Upper lobe of left lung (tissue), 4 donors: ENCODE measurements around the gene RBPJL.

Source experiments
- CTCF ChIP-seq, 6 experiments: fragments of 450-650 bp in 4 of 6; fragments of 200-600 bp in 2 of 6; sonication (generic) in 2 of 6; IDR thresholded peaks; one replicate each; pipeline ENCODE4 v1.5.1; 2016 to 2019; ENCODE audit warnings: antibody characterized with exemption in 6 of 6
- POLR2A ChIP-seq, 4 donors: fragments of 450-650 bp; IDR thresholded peaks; one replicate each; pipeline ENCODE4 v1.5.1; 2016 to 2017; ENCODE audit warnings: antibody characterized with exemption in 4 of 4, mild to moderate bottlenecking in 2 of 4
- POLR2AphosphoS5 ChIP-seq, 2 donors: sonication (generic); formaldehyde crosslinking; IDR thresholded peaks; one replicate each; pipeline ENCODE4 v1.5.1; 2017; ENCODE audit warnings: antibody characterized with exemption in 2 of 2

- no peak for TF ChIP-seq POLR2AphosphoS5 (IDR thresholded peaks at IDR 0.05)
- no peak for TF ChIP-seq CTCF (IDR thresholded peaks at IDR 0.05)
- no peak for TF ChIP-seq POLR2A (IDR thresholded peaks at IDR 0.05)
These were observed 40.8 kb downstream of the RBPJL start for GRCh38 chr20:45347297-45347935.
